K562 (cell line): ENCODE results near the gene HNRNPK. TPM values are rescaled to one million over a fixed set of nuclear protein-coding genes. Genes with fewer than 3 reads are reported as not detected.

ENCODE experiments used
- CHD1 ChIP-seq: fragments of 200-600 bp; sonication (generic); IDR thresholded peaks from one replicate; pipeline ENCODE4 v1.6.1; 2012; ENCODE audit warnings: mild to moderate bottlenecking, moderate library complexity, low read length, inconsistent platforms
- DIDO1 ChIP-seq: fragments of 450-650 bp; IDR thresholded peaks from 2 replicates; pipeline ENCODE4 v1.6.1; 2016; ENCODE audit warnings: low read depth, missing biosample characterization, missing genetic modification characterization
- HDAC1 ChIP-seq, 2 experiments: fragments of 450-650 bp; IDR thresholded peaks; 2 replicates each; pipeline ENCODE4 v1.6.1; 2016 to 2017; ENCODE audit warnings: inconsistent platforms in 1 of 2, mild to moderate bottlenecking in 1 of 2, moderate library complexity in 1 of 2
- MAFG ChIP-seq: fragments of 450-650 bp; conservative IDR thresholded peaks from 2 replicates; pipeline ENCODE4 v1.6.1; 2016; ENCODE audit warnings: missing genetic modification characterization, missing compliant biosample characterization
- NFATC3 ChIP-seq: fragments of 450-650 bp; IDR thresholded peaks from 2 replicates; pipeline ENCODE4 v1.6.1; 2017; ENCODE audit warnings: mild to moderate bottlenecking
- SMARCE1 ChIP-seq: fragments of 450-650 bp; IDR thresholded peaks from 2 replicates; pipeline ENCODE4 v1.7.1; 2016; ENCODE audit warnings: mild to moderate bottlenecking
- TAF1 ChIP-seq: IDR thresholded peaks from 2 replicates; pipeline ENCODE4 v1.6.1; 2011; ENCODE audit warnings: mild to moderate bottlenecking, low read length, moderate library complexity; ENCODE audit not compliant: insufficient read depth, control insufficient read depth, severe bottlenecking; ENCODE audit errors: extremely low read depth
- U2AF1 ChIP-seq: fragments of 200-400 bp; formaldehyde crosslinking; optimal IDR thresholded peaks from 2 replicates; pipeline ENCODE3; 2017; ENCODE audit warnings: mild to moderate bottlenecking, low read depth, low read length, moderate library complexity
- ZNF232 ChIP-seq: sonication (generic); formaldehyde crosslinking; IDR thresholded peaks from 2 replicates; pipeline ENCODE4 v1.8.0; 2022; ENCODE audit warnings: mild to moderate bottlenecking, missing genetic modification reagents
- ZNF316 ChIP-seq: fragments of 450-650 bp; IDR thresholded peaks from 2 replicates; pipeline ENCODE4 v1.6.1; 2016
- polyA plus RNA-seq, 8 experiments: library from polyadenylated mRNA; depleted of rRNA in 4 of 8; stranded (reverse) in 5 of 8; unstranded in 3 of 8; fragments of >200 nt; fragmentation: Nextera tagmentation in 2 of 8; fragmentation: Illumina TruSeq in 1 of 8; extraction: Ambion mirVana in 2 of 8; extraction: Trizol in 1 of 8; gene quantifications; 2 replicates each; pipeline versions ENCODE4 v1.2.1 to v1.2.3, GENCODE V29; 2011 to 2014; ENCODE audit warnings: inconsistent platforms in 1 of 8, missing spikeins in 1 of 8
- total RNA-seq, 7 experiments: library from RNA; depleted of rRNA in 6 of 7; stranded (reverse); fragments of >200 nt in 6 of 7; fragmentation: Illumina TruSeq in 2 of 7; extraction: Trizol in 2 of 7; gene quantifications; 2 replicates each; pipeline versions ENCODE4 v1.2.1 to v1.2.3, GENCODE V29; 2011 to 2021; ENCODE audit warnings: low replicate concordance in 1 of 7
- TF ChIP-seq, protein P1 (sequence below), 2 experiments: fragments of 450-650 bp; IDR thresholded peaks; 2 replicates each; pipeline ENCODE4 v1.6.1; 2016; ENCODE audit warnings: mild to moderate bottlenecking in 2 of 2, borderline replicate concordance in 1 of 2, low read depth in 1 of 2, moderate library complexity in 1 of 2
- TF ChIP-seq, protein P2 (sequence below): IDR thresholded peaks from 2 replicates; pipeline ENCODE4 v1.6.1; 2016; ENCODE audit warnings: missing genetic modification characterization, missing compliant biosample characterization
- TF ChIP-seq, protein P3 (sequence below): fragments of 450-650 bp; IDR thresholded peaks from 2 replicates; pipeline ENCODE4 v1.6.1; 2016
- TF ChIP-seq, protein P4 (sequence below), 2 experiments: fragments of 450-650 bp; conservative IDR thresholded peaks; 2 replicates each; pipeline ENCODE4 v1.6.1; 2017; ENCODE audit warnings: mild to moderate bottlenecking in 2 of 2, moderate library complexity in 2 of 2

HNRNPK gene
- total and polyA plus RNA-seq, 9 of the 15 experiments (the other 6 are each of a cell fraction or from before 2014, with no cell fraction given): 224 to 883 (median 618) TPM

DNA sequence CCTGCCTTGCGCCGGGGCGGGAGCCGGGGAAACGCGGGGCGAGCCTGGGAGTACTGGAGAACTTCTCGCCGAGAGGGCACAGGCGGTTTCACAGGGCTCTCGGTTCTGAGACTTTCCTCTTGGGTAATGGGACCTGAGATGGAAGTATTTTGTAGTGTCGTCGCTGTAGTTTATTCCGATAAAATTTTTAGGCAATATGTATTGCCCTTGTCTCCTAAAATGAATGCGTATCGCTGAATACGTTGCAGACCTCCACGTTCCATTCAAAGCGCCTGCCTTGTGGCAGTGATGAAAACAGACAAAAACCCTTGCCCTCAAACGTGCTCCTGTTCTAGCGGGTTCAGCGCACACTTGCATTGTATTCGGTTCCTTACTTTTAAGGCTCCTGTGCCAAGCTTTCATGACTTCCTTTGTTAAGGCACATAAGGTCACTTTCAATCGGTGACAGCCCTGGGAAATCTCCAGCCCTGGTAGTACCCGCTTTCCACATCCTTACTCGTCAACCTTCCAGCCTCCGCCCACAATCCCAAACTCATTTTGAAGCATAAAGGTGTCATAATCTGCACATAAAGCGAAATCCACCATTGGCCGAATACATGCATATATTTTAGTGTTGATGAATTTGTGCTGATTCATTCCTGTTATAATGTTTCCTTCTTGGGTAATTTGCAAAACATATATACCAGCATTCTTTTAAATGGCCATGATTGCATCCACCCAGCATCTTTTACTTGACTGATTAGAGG lies 1.3 kb upstream of the HNRNPK start (continued):
- TF ChIP-seq, protein P1, sequence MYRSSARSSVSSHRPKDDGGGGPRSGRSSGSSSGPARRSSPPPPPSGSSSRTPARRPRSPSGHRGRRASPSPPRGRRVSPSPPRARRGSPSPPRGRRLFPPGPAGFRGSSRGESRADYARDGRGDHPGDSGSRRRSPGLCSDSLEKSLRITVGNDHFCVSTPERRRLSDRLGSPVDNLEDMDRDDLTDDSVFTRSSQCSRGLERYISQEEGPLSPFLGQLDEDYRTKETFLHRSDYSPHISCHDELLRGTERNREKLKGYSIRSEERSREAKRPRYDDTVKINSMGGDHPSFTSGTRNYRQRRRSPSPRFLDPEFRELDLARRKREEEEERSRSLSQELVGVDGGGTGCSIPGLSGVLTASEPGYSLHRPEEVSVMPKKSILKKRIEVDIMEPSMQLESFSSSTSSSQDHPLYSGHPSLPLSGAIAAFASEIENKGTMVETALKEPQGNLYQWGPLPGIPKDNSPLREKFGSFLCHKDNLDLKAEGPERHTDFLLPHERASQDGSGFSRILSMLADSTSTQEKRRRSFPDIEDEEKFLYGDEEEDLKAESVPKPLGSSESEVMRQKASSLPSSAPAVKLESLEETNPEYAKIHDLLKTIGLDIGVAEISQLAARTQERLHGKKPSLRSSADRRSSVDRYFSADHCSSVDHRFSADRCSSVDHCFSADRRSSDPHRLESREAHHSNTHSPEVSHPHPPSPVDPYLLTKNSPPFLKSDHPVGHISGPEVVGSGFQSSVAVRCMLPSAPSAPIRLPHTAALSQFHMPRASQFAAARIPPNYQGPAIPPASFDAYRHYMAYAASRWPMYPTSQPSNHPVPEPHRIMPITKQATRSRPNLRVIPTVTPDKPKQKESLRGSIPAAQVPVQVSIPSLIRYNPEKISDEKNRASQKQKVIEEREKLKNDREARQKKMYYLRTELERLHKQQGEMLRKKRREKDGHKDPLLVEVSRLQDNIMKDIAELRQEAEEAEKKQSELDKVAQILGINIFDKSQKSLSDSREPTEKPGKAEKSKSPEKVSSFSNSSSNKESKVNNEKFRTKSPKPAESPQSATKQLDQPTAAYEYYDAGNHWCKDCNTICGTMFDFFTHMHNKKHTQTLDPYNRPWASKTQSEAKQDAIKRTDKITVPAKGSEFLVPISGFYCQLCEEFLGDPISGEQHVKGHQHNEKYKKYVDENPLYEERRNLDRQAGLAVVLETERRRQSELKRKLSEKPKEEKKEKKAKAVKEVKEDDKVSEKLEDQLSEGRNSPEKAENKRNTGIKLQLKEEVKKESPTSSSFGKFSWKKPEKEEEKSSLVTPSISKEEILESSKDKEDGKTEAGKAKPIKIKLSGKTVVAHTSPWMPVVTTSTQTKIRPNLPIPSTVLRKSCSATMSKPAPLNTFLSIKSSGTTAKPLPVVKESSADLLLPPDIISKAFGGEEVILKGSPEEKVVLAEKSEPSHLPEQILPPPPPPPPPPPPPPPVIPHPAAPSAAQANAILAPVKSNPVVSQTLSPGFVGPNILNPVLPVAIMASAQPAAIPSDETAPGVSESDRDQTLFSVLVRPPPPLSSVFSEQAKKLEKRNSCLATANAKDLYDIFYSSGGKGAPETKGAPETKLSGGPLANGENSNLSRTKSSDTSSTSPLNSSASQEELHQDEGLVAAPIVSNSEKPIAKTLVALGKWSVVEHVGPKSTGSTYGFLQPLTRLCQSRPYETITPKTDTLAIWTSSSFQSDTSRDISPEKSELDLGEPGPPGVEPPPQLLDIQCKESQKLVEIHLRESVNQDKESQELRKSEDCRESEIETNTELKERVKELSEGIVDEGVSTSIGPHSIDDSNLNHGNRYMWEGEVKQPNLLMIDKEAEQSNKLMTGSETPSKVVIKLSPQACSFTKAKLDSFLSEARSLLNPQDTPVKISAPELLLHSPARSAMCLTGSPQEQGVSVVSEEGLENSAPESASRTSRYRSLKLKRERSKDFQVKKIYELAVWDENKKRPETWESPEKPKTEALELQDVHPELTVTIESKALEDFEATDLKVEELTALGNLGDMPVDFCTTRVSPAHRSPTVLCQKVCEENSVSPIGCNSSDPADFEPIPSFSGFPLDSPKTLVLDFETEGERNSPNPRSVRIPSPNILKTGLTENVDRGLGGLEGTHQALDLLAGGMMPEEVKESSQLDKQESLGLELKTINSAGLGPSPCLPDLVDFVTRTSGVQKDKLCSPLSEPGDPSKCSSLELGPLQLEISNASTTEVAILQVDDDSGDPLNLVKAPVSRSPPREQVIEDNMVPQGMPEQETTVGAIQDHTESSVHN (IDR thresholded peaks at IDR 0.05; ENCODE audit: borderline replicate concordance in 1 of 2, low read depth in 1 of 2): 0 out of 4 replicates have a peak, but pooled peaks of 1 of the 2 experiments have one; percentile 20
- TF ChIP-seq ZNF232 (CRISPR knock-in tag) (no peak), CHD1 (peak; percentile 82), U2AF1 (peak; percentile 25), ZNF316 (peak; percentile 95), DIDO1 (tag) (no peak), HDAC1 (IDR thresholded peaks at IDR 0.05) (peak in 1 of 2 experiments; percentile 43; a peak in 1 of 4 replicates), MAFG (tag) (peak; percentile 92), SMARCE1 (peak; percentile 17; the same call in 1 of the 2 replicates), TAF1 (peak; percentile 20), NFATC3 (peak; percentile 79; the same call in 1 of the 2 replicates)
- TF ChIP-seq, protein P2, sequence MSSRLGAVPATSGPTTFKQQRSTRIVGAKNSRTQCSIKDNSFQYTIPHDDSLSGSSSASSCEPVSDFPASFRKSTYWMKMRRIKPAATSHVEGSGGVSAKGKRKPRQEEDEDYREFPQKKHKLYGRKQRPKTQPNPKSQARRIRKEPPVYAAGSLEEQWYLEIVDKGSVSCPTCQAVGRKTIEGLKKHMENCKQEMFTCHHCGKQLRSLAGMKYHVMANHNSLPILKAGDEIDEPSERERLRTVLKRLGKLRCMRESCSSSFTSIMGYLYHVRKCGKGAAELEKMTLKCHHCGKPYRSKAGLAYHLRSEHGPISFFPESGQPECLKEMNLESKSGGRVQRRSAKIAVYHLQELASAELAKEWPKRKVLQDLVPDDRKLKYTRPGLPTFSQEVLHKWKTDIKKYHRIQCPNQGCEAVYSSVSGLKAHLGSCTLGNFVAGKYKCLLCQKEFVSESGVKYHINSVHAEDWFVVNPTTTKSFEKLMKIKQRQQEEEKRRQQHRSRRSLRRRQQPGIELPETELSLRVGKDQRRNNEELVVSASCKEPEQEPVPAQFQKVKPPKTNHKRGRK (tag): no peak
- TF ChIP-seq, protein P3, sequence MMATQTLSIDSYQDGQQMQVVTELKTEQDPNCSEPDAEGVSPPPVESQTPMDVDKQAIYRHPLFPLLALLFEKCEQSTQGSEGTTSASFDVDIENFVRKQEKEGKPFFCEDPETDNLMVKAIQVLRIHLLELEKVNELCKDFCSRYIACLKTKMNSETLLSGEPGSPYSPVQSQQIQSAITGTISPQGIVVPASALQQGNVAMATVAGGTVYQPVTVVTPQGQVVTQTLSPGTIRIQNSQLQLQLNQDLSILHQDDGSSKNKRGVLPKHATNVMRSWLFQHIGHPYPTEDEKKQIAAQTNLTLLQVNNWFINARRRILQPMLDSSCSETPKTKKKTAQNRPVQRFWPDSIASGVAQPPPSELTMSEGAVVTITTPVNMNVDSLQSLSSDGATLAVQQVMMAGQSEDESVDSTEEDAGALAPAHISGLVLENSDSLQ: peak; percentile 5; the same call in 1 of the 2 replicates
- TF ChIP-seq, protein P4, sequence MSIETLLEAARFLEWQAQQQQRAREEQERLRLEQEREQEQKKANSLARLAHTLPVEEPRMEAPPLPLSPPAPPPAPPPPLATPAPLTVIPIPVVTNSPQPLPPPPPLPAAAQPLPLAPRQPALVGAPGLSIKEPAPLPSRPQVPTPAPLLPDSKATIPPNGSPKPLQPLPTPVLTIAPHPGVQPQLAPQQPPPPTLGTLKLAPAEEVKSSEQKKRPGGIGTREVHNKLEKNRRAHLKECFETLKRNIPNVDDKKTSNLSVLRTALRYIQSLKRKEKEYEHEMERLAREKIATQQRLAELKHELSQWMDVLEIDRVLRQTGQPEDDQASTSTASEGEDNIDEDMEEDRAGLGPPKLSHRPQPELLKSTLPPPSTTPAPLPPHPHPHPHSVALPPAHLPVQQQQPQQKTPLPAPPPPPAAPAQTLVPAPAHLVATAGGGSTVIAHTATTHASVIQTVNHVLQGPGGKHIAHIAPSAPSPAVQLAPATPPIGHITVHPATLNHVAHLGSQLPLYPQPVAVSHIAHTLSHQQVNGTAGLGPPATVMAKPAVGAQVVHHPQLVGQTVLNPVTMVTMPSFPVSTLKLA (conservative IDR thresholded peaks at IDR 0.05): 0 out of 4 replicates have a peak, but pooled peaks of 1 of the 2 experiments have one; percentile 3
